HS-27A (cell line): Measurements from ENCODE around the gene DDX24.

Experiments
- DNase-seq: peaks from one replicate; pipeline ENCODE4 v3.0.0-alpha.2; 2012; ENCODE audit warnings: low read depth, missing footprints

Gene DDX24

GRCh38 chr14:94010625-94011024 lies 70.4 kb downstream of the DDX24 start:
- DNase-seq, result no peak

- DNase-seq, result no peak
These were observed 71.2 kb downstream of the DDX24 start for GRCh38 chr14:94009767-94010166.

GRCh38 chr14:94008234-94008633 lies 72.8 kb downstream of the DDX24 start:
- no peak for DNase-seq

- DNase-seq, result no peak
These were observed 75.5 kb downstream of the DDX24 start for GRCh38 chr14:94005324-94006073.

GRCh38 chr14:94004015-94004414 lies 77.0 kb downstream of the DDX24 start:
- DNase-seq, result no peak

GRCh38 chr14:94003397-94003796 lies 77.6 kb downstream of the DDX24 start:
- no peak for DNase-seq

- no peak for DNase-seq
These were observed 79.3 kb downstream of the DDX24 start for GRCh38 chr14:94001501-94002396.

GRCh38 chr14:94001016-94001415 lies 80.0 kb downstream of the DDX24 start:
- no peak for DNase-seq

- DNase-seq, result no peak
These were observed 80.7 kb downstream of the DDX24 start for GRCh38 chr14:94000267-94000666.

GRCh38 chr14:93999573-93999972 lies 81.4 kb downstream of the DDX24 start:
- DNase-seq, result no peak

- DNase-seq, result no peak
These were observed 82.1 kb downstream of the DDX24 start for GRCh38 chr14:93998871-93999403.
